Measurements from ENCODE around the gene TDRD7.

The TDRD7 gene

GRCh38 chr9:97385626-97386264 is 26.2 kb upstream of the TDRD7 start:
- WGBS, 2 donors (ENCODE audit: extremely low coverage in 2 of 2, insufficient read length in 2 of 2, insufficient replicate concordance in 1 of 2) = no CpG with 5 or more reads among the region's 15 CpGs
- Histone ChIP-seq H3K4me2 (ENCODE audit: insufficient read depth, low read length, poor library complexity, severe bottlenecking) (no peak overlapping the region), H3K9ac (ENCODE audit: low read depth, low read length, poor library complexity) (no peak overlapping the region), H3K4ac (ENCODE audit: low read length) (no peak overlapping the region), H4K8ac (ENCODE audit: low read depth, low read length) (no peak overlapping the region), H2BK12ac (ENCODE audit: low read length) (no peak overlapping the region), H3K79me1 (ENCODE audit: low read depth, low read length) (no peaks in the 10 kb centered on the region), H3K4me1 (ENCODE audit: control insufficient read depth in 2 of 2, insufficient read depth in 1 of 2, low read depth in 1 of 2, low read length in 2 of 2) (peaks cover 4 to 11% of the 10 kb centered on the region in 2 donors), H2AFZ (ENCODE audit: low read length) (no peak overlapping the region), H3K9me3 (replicated peaks in 1 of 2; ENCODE audit: control insufficient read depth in 2 of 2, insufficient read depth in 1 of 2, low read depth in 1 of 2, low read length in 2 of 2) (no peaks in the 10 kb centered on the region), H3K23ac (ENCODE audit: low read depth, low read length, poor library complexity) (no peak overlapping the region), H3K4me3 (ENCODE audit: low read length in 2 of 2) (no peak overlapping the region), H2BK5ac (ENCODE audit: low read length) (no peak overlapping the region), H3K27me3 (ENCODE audit: control insufficient read depth in 3 of 3, insufficient read depth in 3 of 3, low read depth in 1 of 3, low read length in 3 of 3) (peaks cover 0 to 4% (median 0%) of the 10 kb centered on the region in 3 experiments), H3K36me3 (replicated peaks in 1 of 2; ENCODE audit: control insufficient read depth in 2 of 2, insufficient read depth in 2 of 2, low read length in 2 of 2) (no peaks in the 10 kb centered on the region), H2BK120ac (ENCODE audit: low read depth, low read length) (no peak overlapping the region), H3K14ac (ENCODE audit: low read length) (no peak overlapping the region), H2BK15ac (ENCODE audit: low read length) (no peak overlapping the region), H3K18ac (ENCODE audit: low read length) (no peak overlapping the region), H3K27ac (replicated peaks; ENCODE audit: low read length) (no peak overlapping the region), H4K91ac (ENCODE audit: low read depth, low read length, poor library complexity) (no peak overlapping the region), H2AK5ac (ENCODE audit: low read depth, low read length) (no peak overlapping the region)
- DNase-seq (ENCODE audit: low spot score) = no peak

GRCh38 chr9:97386265-97386633 is 25.6 kb upstream of the TDRD7 start:
- no peaks in the 10 kb centered on the region for H3K9me3 ChIP-seq (replicated peaks in 1 of 2; ENCODE audit: control insufficient read depth in 2 of 2, insufficient read depth in 1 of 2, low read depth in 1 of 2, low read length in 2 of 2)
- no peak overlapping the region for H2AFZ ChIP-seq (ENCODE audit: low read length)
- H3K4me1 ChIP-seq (ENCODE audit: control insufficient read depth in 2 of 2, insufficient read depth in 1 of 2, low read depth in 1 of 2, low read length in 2 of 2) = peaks cover 4 to 11% of the 10 kb centered on the region in 2 donors
- no peak overlapping the region for H4K8ac ChIP-seq (ENCODE audit: low read depth, low read length)
- H3K4me3 ChIP-seq (ENCODE audit: low read length in 2 of 2) = no peak overlapping the region
- no peak overlapping the region for H2BK12ac ChIP-seq (ENCODE audit: low read length)
- no peak overlapping the region for H2BK120ac ChIP-seq (ENCODE audit: low read depth, low read length)
- H3K79me1 ChIP-seq (ENCODE audit: low read depth, low read length) = no peaks in the 10 kb centered on the region
- peak overlapping the region; percentile 46 for H3K23ac ChIP-seq (ENCODE audit: low read depth, low read length, poor library complexity)
- no peak overlapping the region for H3K14ac ChIP-seq (ENCODE audit: low read length)
- H4K91ac ChIP-seq (ENCODE audit: low read depth, low read length, poor library complexity) = no peak overlapping the region
- no peak overlapping the region for H3K27ac ChIP-seq (replicated peaks; ENCODE audit: low read length)
- DNase-seq (ENCODE audit: low spot score) = no peak
- no peaks in the 10 kb centered on the region for H3K36me3 ChIP-seq (replicated peaks in 1 of 2; ENCODE audit: control insufficient read depth in 2 of 2, insufficient read depth in 2 of 2, low read length in 2 of 2)
- no peak overlapping the region for H3K4me2 ChIP-seq (ENCODE audit: insufficient read depth, low read length, poor library complexity, severe bottlenecking)
- H3K9ac ChIP-seq (ENCODE audit: low read depth, low read length, poor library complexity) = no peak overlapping the region
- H2BK15ac ChIP-seq (ENCODE audit: low read length) = no peak overlapping the region
- H2AK5ac ChIP-seq (ENCODE audit: low read depth, low read length) = no peak overlapping the region
- H3K27me3 ChIP-seq (ENCODE audit: control insufficient read depth in 3 of 3, insufficient read depth in 3 of 3, low read depth in 1 of 3, low read length in 3 of 3) = peaks cover 0 to 4% (median 0%) of the 10 kb centered on the region in 3 experiments
- H2BK5ac ChIP-seq (ENCODE audit: low read length) = no peak overlapping the region
- no CpG with 5 or more reads among the region's 1 CpG for WGBS, 2 donors (ENCODE audit: extremely low coverage in 2 of 2, insufficient read length in 2 of 2, insufficient replicate concordance in 1 of 2)
- no peak overlapping the region for H3K18ac ChIP-seq (ENCODE audit: low read length)
- H3K4ac ChIP-seq (ENCODE audit: low read length) = no peak overlapping the region

- Histone ChIP-seq H2BK5ac (ENCODE audit: low read length) (no peak overlapping the region), H3K4me2 (ENCODE audit: insufficient read depth, low read length, poor library complexity, severe bottlenecking) (no peak overlapping the region), H3K9me3 (replicated peaks in 1 of 2; ENCODE audit: control insufficient read depth in 2 of 2, insufficient read depth in 1 of 2, low read depth in 1 of 2, low read length in 2 of 2) (no peaks in the 10 kb centered on the region), H3K4me1 (ENCODE audit: control insufficient read depth in 2 of 2, insufficient read depth in 1 of 2, low read depth in 1 of 2, low read length in 2 of 2) (peaks cover 4 to 11% of the 10 kb centered on the region in 2 donors), H3K14ac (ENCODE audit: low read length) (no peak overlapping the region), H2BK120ac (ENCODE audit: low read depth, low read length) (no peak overlapping the region), H3K4ac (ENCODE audit: low read length) (no peak overlapping the region), H3K27me3 (ENCODE audit: control insufficient read depth in 3 of 3, insufficient read depth in 3 of 3, low read depth in 1 of 3, low read length in 3 of 3) (peaks cover 0 to 4% (median 0%) of the 10 kb centered on the region in 3 experiments), H3K36me3 (replicated peaks in 1 of 2; ENCODE audit: control insufficient read depth in 2 of 2, insufficient read depth in 2 of 2, low read length in 2 of 2) (no peaks in the 10 kb centered on the region), H2BK15ac (ENCODE audit: low read length) (no peak overlapping the region), H4K91ac (ENCODE audit: low read depth, low read length, poor library complexity) (no peak overlapping the region), H4K8ac (ENCODE audit: low read depth, low read length) (no peak overlapping the region), H3K9ac (ENCODE audit: low read depth, low read length, poor library complexity) (no peak overlapping the region), H3K79me1 (ENCODE audit: low read depth, low read length) (no peaks in the 10 kb centered on the region), H2BK12ac (ENCODE audit: low read length) (no peak overlapping the region), H3K27ac (replicated peaks; ENCODE audit: low read length) (no peak overlapping the region), H3K23ac (ENCODE audit: low read depth, low read length, poor library complexity) (peak overlapping the region; percentile 29), H3K4me3 (ENCODE audit: low read length in 2 of 2) (no peak overlapping the region), H2AFZ (ENCODE audit: low read length) (peak overlapping the region; percentile 4), H2AK5ac (ENCODE audit: low read depth, low read length) (no peak overlapping the region), H3K18ac (ENCODE audit: low read length) (no peak overlapping the region)
- peak; percentile 73 for DNase-seq (ENCODE audit: low spot score)
- WGBS, 2 donors (ENCODE audit: extremely low coverage in 2 of 2, insufficient read length in 2 of 2, insufficient replicate concordance in 1 of 2) = no CpG with 5 or more reads among the region's 30 CpGs
These were observed 25.0 kb upstream of the TDRD7 start for GRCh38 chr9:97386733-97387503.

DNA sequence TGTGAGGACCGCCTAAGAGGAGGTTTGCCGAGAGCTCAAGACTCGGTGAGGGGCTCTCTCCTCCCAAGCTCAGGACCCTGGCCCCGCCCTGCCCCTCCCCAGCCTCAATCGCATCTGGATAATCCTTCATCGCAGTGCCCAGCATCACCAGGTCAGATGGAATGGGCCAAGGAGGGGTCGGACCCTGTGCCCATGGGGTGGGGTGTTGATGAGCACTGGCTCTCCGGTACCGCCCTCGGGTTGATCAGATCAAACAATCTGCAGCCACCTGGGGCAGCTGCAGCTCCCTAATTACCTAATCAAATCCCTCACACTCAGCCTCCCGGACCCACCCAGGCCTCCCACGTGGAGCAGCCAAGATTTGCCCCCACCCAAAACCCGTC is 24.4 kb upstream of the TDRD7 start:
- Histone ChIP-seq H3K79me1 (ENCODE audit: low read depth, low read length) (no peaks in the 10 kb centered on the region), H3K4me3 (ENCODE audit: low read length in 2 of 2) (no peak overlapping the region), H3K4me1 (ENCODE audit: control insufficient read depth in 2 of 2, insufficient read depth in 1 of 2, low read depth in 1 of 2, low read length in 2 of 2) (peaks cover 0 to 11% of the 10 kb centered on the region in 2 donors), H2AFZ (ENCODE audit: low read length) (peak overlapping the region; percentile 4), H4K91ac (ENCODE audit: low read depth, low read length, poor library complexity) (no peak overlapping the region), H4K8ac (ENCODE audit: low read depth, low read length) (no peak overlapping the region), H3K4ac (ENCODE audit: low read length) (no peak overlapping the region), H3K9ac (ENCODE audit: low read depth, low read length, poor library complexity) (no peak overlapping the region), H3K18ac (ENCODE audit: low read length) (no peak overlapping the region), H2AK5ac (ENCODE audit: low read depth, low read length) (peak overlapping the region; percentile 19), H3K27me3 (ENCODE audit: control insufficient read depth in 3 of 3, insufficient read depth in 3 of 3, low read depth in 1 of 3, low read length in 3 of 3) (peaks cover 0 to 4% (median 0%) of the 10 kb centered on the region in 3 experiments), H3K4me2 (ENCODE audit: insufficient read depth, low read length, poor library complexity, severe bottlenecking) (no peak overlapping the region), H3K9me3 (replicated peaks in 1 of 2; ENCODE audit: control insufficient read depth in 2 of 2, insufficient read depth in 1 of 2, low read depth in 1 of 2, low read length in 2 of 2) (no peaks in the 10 kb centered on the region), H2BK15ac (ENCODE audit: low read length) (no peak overlapping the region), H2BK5ac (ENCODE audit: low read length) (no peak overlapping the region), H3K23ac (ENCODE audit: low read depth, low read length, poor library complexity) (peak overlapping the region; percentile 29), H3K27ac (replicated peaks; ENCODE audit: low read length) (no peak overlapping the region), H3K36me3 (replicated peaks in 1 of 2; ENCODE audit: control insufficient read depth in 2 of 2, insufficient read depth in 2 of 2, low read length in 2 of 2) (no peaks in the 10 kb centered on the region), H3K14ac (ENCODE audit: low read length) (no peak overlapping the region), H2BK120ac (ENCODE audit: low read depth, low read length) (no peak overlapping the region), H2BK12ac (ENCODE audit: low read length) (no peak overlapping the region)
- WGBS, 2 donors (ENCODE audit: extremely low coverage in 2 of 2, insufficient read length in 2 of 2, insufficient replicate concordance in 1 of 2) = no CpG with 5 or more reads among the region's 13 CpGs
- no peak for DNase-seq (ENCODE audit: low spot score)
